C4-2B (cell line): ENCODE results near the gene RDX.

Experiments
- ZFX ChIP-seq: fragments of 450-650 bp; IDR thresholded peaks from 2 replicates; pipeline ENCODE4 v1.6.1; 2017
- TF ChIP-seq, protein P1 (sequence below): fragments of 450-650 bp; conservative IDR thresholded peaks from 2 replicates; pipeline ENCODE4 v1.5.1; 2017; ENCODE audit warnings: mild to moderate bottlenecking

DNA sequence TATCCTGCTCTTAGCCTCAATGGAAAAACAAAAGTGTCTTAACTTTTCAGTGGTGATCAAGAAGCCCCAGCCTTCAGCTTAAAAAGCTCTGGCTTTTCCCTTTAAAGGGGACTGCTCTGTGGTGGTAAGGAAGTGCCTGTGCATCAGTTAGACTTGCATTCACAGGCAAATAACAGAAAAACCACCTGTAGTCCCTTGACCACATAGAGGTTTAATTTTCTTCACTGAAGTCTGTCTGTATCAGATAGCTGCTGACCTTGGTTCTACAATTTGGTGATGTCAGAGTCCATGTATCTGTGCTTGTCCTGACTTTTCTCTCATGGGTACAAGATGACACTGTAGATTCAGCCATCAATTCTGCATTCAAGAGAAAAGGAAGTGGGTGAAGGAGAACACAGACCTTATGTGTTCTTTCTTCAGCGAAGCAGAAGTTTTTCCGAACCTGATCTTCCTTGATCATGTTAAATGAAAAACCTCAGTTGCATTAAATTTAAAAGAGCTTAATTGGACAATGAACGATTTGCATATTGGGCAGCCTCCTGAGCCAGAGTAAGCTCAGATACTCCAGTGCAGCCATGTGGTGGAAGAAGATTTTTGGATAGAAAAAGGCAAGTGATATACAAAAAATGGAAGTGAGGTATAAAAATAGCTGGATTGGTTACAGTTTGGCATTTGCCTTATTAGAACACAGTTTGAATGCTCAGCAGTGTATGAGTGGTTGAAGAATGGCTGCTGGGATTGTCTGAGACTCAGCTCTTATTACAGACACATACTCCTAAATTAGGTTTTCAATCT lies 43.2 kb upstream of the RDX start:
- TF ChIP-seq, protein P1, sequence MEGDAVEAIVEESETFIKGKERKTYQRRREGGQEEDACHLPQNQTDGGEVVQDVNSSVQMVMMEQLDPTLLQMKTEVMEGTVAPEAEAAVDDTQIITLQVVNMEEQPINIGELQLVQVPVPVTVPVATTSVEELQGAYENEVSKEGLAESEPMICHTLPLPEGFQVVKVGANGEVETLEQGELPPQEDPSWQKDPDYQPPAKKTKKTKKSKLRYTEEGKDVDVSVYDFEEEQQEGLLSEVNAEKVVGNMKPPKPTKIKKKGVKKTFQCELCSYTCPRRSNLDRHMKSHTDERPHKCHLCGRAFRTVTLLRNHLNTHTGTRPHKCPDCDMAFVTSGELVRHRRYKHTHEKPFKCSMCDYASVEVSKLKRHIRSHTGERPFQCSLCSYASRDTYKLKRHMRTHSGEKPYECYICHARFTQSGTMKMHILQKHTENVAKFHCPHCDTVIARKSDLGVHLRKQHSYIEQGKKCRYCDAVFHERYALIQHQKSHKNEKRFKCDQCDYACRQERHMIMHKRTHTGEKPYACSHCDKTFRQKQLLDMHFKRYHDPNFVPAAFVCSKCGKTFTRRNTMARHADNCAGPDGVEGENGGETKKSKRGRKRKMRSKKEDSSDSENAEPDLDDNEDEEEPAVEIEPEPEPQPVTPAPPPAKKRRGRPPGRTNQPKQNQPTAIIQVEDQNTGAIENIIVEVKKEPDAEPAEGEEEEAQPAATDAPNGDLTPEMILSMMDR = no peak
- TF ChIP-seq ZFX = no peak
